ENCODE measurements around the gene SPDL1.
A peak's percentile ranks its signal among the peaks of the same experiment; 100 is the strongest.

Gene SPDL1, protein sequence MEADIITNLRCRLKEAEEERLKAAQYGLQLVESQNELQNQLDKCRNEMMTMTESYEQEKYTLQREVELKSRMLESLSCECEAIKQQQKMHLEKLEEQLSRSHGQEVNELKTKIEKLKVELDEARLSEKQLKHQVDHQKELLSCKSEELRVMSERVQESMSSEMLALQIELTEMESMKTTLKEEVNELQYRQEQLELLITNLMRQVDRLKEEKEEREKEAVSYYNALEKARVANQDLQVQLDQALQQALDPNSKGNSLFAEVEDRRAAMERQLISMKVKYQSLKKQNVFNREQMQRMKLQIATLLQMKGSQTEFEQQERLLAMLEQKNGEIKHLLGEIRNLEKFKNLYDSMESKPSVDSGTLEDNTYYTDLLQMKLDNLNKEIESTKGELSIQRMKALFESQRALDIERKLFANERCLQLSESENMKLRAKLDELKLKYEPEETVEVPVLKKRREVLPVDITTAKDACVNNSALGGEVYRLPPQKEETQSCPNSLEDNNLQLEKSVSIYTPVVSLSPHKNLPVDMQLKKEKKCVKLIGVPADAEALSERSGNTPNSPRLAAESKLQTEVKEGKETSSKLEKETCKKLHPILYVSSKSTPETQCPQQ

DNA sequence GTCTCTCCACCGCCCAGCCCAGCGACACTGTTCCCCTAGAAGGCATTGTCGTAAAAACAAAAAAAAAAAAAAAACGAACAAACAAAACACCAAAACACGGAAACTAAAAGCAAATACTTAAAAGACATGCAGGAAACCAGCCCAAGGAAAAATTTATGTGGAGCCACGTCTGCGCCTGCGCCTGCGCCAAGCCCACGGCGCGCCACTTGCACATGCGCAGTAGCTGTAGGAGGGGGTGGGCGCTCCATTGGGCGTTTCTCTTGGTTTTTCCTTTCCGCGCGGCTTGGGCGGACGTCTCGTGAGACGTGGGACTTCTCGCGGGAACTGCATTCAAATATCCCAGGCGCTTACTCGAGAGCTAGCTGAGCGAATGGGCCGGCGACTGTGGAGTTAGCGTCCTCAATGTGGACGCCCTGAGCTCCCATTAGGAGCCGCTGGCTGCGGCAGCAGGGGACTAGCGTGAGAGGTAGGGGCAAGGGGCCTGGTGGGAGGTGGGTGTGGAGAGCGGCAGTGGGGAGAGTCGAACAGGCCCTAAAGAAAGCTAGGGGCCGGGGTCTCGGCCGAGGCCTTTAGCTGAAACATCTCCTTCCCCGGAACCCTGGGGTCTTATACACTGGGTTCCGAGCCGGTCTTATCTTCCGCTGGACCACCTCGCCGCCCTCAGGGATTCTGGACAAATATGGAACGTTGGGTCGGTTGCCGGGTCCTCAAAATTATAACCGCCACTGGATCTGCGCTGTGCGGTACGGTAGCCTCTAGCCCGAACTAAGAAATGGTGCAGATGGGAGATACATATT lies at the start of gene SPDL1:
SPDL1 (plus strand) TSS at position 350 of the 797 bp plus-strand sequence. CDS start 4,644 bp downstream, outside the sequence.
- DNase-seq (ENCODE audit: low read depth in 2 of 2): peak; percentile 86 to 93

DNA sequence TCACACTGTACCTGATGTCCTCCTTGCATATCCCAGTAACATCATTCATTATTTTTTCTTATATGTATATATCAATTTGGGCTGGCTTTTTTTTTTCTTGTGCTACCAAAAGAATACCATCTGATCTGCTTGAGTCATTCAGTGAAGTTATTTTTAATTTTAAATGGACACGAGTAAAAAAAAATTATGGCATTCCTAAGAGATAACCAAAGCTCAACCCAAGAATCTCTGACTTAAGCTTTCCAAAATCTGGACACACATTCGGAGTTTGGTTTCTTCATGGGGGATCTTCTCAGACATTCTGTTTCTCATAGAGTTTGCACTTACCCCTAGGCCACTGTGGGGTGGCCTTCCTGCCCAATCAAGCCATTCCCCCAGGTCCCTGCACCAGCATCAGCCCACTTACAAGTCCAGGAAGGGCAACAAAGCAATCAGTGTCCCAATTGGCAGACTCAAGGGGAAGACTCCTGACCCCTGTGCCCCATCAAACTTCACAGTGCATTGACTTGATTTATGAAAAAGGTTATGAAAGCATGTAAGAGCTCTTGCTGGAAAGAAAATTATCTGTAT lies 49.2 kb upstream of the SPDL1 start:
- no peak for DNase-seq (ENCODE audit: low read depth in 2 of 2)

DNA sequence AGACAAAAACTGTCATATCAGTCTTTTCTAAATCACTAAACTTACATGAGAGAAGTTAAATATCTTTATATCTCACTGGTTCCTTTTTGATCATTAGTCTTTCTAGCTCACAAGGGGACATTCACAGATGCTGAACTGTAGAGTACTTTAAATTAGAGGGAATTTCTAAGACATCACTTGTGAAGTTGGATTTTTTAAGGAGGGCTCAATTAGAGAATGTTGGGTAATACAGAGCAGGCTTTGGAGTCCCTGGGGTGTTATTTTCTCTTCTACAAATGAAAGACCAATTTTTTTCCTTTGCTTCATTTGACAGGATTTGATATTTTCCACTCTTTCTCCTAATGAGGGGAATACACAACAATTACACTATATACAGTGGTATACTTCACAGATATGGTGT lies 48.6 kb upstream of the SPDL1 start:
- no peak for DNase-seq (ENCODE audit: low read depth in 2 of 2)

DNA sequence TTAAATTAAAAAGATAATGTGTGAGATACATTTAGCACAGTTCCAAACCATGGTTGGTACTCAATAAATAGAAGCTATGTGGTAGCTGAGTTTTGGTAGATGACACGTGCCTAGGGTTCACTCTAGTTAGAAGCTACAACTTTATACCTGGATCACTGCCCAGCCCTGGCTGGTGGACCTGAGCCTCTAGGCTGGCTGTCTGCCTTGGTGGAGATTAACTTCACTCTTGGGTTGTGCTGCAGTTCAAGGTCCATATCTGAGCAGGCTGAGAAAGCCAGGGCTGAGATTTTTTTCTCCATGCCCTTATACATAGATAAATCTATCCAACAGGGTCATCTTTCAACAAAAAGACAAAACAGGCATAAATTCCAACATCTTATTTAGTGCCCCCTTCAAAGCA lies 44.6 kb upstream of the SPDL1 start:
- no peak for DNase-seq (ENCODE audit: low read depth in 2 of 2)

DNA sequence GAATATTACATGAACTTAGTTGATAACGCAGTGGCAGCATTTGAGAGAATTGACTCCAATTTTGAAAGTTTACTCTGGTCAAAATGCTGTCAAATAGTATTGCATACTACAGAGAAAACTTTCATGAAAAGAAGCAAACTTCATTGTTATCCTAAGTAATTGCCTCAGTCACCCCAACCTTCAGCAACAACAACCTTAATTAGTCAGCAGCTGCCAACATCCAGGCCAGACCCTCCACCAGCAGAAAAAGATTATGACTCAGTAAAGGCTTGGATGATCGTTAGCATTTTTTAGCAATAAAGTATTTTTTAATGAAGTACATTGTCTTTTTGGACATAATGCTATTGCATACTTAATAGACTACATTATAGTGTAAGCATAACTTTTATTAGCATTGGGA lies 40.8 kb upstream of the SPDL1 start:
- no peak for DNase-seq (ENCODE audit: low read depth in 2 of 2)

DNA sequence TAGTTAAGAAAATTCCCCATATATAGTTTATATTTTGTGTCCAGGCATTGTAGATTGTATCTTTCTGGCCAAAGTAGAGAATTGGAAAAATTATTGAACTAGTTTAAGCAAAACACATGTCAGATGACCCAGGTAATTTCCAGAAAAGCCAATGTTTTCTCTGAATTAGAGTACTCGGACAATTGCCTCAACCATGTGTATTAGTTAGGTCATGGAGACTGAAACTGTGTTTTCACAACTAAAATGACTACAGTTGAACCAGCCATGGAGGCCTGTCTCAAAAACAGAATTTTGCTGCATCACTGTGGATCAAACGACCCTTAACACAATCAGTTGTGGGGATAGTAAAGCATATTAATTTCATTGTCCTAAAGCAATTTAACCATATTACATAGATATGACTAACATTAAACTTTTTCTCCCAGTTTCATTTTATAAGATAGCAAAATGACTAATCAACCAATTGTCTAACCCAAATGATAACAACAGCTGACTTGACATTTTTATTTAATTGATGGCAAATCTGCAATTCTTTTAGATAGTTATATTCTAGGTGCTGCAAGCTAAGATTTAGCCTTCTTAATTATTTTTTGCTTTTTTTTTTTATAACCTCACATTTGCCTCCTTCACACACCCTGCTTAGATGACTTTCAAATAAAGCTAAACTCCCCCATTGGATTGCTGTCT lies 39.2 kb upstream of the SPDL1 start:
- DNase-seq (ENCODE audit: low read depth in 2 of 2): no peak

DNA sequence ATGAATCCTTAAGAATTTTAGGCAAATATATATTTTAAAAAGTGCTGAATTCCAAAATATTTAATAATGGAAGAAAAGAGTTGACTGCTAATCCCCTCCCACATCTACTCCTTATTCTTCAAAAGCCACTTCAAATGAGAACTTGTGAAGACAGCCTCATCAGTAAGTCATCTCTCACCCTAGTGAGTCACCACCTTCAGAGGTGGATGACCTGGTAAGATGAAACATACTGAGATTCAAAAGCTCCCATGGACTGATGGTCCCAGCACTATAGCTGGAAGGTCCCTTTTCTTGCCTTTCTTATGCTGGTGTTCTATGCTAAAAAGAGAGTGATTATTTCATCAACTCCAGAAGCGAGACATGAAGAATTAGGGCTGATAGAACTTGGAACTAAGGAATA lies 37.8 kb upstream of the SPDL1 start:
- no peak for DNase-seq (ENCODE audit: low read depth in 2 of 2)

DNA sequence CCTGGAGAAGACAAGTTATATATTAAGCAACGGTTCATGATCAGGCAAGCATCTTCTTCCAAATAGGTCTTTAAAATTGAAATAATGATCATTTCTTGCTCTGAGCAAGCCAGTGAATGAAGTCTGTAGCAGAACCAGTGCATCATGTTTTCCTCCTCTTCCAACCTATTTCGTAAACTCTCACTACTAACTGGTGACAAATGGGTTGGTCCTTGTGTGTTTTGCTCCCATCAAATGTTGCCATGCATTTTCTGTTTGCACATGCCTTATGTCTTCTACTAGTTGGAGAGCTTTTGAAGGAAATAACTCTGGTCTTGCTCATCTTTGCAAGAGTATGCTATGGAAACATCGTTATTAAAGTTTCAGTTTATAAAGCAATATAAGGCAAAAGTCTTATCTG lies 37.2 kb upstream of the SPDL1 start:
- no peak for DNase-seq (ENCODE audit: low read depth in 2 of 2)

DNA sequence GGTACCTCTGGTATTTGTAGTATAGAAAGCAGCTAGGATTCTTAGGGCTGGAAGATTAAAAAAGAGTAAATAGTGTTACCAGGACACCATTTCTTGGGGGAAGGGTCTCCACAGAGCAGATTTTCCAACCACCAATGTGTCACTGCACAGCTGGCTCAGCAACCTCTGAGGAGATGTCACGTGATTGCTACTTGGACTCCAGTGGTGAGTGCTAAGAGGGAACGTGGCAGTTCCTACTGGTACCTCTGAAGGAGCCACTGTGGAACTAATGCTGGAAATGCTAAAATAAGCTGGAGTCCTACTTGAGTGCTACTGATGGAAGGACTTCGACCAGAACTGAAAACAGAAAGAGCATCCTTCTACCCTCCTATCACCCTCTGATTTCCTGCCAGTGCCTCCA lies 36.1 kb upstream of the SPDL1 start:
- DNase-seq (ENCODE audit: low read depth in 2 of 2): no peak

DNA sequence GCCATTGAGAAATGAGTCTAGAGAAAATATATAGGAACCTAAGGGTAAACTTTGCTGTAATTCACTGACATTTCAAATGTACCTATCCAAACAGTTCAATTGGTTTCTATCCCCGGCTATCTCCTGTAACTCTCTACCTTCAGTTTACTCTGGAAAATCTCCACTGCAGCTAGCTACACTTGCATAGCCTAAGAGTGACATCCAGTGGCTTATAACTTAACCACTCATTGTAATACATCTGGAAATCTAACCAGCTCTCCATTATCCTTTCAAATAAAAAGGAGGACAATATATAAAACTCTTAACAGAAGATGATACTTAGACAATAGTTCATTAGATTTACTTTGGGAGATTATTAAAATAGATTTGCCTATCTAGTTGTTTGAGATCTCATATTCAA lies 35.3 kb upstream of the SPDL1 start:
- DNase-seq (ENCODE audit: low read depth in 2 of 2): no peak

DNA sequence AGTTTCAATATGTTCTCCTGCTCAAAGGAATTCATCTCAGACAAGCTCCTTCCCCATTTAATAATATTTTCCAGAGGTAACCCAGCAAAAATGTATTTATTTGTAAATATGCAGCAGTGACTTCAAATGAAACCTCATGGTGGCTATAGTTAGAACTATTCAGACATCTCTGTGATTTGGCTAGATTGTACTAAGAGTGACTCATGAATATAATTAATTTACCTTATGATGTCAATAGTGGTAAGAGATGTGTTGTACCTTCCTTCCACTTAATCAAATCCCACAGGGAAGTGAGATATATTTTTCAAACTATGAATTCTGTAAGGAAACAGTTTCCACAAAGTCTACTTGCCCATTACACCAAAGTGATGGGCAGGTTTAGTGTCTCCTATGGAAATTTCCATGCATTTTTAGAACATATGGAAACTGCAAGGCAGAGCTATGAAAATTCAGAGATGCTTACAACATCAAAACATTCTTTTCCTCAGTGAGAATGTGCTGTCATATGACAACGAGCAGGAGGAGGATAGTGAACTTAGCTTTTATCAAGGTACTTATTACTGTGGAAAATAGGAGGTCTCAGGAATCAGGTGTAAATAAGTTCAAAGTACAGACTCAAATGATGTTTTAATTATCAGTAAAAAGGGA lies 34.0 kb upstream of the SPDL1 start:
- no peak for DNase-seq (ENCODE audit: low read depth in 2 of 2)

DNA sequence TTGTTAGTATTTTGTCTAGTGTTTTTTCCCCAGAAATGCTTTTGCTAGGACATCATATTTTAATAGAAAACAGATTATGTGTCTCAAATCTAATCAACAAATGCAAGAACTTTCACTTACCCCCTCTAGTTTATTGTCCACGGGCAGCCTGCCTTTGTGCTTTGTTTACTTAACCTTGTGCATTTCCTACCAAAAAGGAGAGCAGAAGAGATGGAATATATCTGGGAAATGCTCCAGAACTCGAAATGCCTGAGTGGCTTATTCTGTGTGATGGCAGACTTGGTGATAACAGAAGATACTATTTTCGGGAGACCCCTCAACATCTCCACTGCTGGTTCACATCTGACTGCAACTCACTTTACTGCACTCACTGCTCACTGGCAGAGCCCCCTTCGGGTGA lies 33.3 kb upstream of the SPDL1 start:
- no peak for DNase-seq (ENCODE audit: low read depth in 2 of 2)

DNA sequence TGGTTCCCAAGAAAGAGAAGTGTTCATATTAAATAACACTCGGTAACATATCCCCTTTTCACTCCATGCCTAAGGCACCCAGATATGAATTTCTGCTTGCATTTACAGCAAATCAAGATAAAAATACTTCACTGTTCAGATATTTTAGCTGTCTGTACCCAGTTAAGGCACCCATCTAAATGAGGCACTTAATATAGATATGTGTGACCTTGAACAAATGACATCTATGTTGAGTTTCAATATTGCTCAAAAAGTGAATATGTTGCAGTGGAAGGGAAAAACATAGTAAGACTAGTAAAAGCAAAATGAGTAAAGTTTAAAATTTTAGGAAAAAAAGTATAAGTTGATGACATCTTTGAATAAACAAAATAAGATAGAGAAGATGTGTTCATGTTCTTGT lies 32.4 kb upstream of the SPDL1 start:
- DNase-seq (ENCODE audit: low read depth in 2 of 2): no peak

DNA sequence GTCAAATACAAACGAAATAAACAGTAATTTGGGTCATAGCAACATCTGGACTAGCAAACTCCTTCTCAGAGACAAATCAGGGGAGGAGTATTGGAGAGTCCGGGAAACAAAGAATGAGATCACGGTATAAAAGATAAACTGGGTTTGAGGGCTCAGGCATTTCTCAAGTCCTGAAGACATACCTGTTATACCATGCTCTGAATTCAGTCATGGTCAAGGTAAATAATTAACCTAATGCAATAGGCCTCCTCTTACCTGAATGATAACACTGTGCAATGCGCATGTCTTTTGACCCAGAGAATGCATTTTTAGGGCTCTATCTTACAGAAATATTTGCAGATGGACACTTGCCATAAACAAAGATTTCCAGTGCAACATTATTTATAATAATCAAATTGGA lies 31.9 kb upstream of the SPDL1 start:
- no peak for DNase-seq (ENCODE audit: low read depth in 2 of 2)

DNA sequence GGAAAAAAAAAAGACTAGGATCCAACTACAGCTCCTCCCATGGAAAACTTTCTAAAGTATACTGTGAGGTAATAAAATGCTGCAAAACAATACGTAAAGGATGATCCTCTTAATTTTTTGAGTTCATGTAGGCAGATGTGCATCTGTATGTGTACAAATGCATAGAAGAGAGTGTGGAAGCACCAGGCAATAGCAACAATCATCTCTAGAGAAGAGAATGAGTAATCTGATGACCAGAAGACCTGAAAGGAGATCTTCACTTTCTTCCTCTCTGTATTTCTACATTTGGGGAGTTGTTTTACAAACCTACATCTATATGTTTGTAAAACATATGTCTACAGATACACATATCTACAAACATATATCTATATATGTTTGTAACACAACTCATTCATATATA lies 29.3 kb upstream of the SPDL1 start:
- DNase-seq (ENCODE audit: low read depth in 2 of 2): no peak

DNA sequence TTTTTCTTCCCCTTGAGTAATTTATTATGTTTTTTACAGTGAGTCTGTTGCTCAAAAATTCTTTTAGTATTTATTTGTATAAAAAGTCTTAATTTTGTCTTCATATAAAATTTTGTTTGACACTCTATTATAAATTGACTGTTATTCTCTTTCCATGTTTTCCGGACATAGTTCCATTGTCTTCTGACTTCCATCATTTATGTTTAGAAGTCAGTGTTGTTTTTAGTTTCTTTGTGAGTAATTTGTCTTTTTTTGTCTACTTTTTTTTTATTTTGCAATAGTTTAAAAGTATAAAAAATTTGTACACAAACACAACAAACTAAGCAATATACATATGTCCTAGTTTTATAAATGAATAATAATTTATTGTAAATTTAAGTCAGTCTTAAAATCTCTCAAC lies 25.7 kb upstream of the SPDL1 start:
- DNase-seq (ENCODE audit: low read depth in 2 of 2): no peak

DNA sequence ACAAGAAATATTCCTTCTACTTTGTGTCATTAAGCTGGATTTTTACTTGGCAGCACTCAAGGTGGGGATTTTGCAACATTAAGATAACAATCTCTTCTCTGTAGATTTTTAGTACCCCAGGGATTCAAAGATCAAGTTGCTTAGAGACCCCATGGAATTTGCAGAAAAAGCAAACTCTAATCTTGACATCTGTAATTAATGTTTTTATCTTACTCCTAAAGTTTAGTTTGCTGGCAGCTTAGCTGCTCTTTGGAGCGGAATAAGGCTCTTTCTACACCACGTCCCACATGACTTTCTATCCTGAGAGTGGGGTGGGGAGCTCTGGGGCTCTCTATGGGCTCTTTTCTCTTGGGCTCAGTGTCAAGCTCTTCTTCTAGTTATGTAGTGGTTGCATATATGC lies 21.7 kb upstream of the SPDL1 start:
- DNase-seq (ENCODE audit: low read depth in 2 of 2): no peak

DNA sequence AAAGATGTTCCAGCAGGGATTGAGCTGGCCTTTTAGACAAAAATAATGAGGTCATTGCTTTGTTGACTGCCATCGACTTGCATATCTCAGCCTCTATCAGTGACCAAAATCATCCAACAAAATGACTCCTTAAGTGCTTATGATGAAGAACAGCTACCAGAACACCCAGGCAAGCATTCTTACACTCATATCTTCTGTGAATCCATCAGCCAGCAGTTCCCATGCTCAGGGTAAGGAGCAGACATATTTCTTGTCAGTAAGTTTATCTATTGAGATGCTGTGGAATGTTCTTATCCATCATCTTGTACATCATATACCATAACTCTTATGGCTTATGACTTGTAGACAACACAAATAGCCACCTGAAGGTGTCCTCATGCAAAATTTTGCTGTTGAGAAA lies 20.2 kb upstream of the SPDL1 start:
- DNase-seq (ENCODE audit: low read depth in 2 of 2): no peak

DNA sequence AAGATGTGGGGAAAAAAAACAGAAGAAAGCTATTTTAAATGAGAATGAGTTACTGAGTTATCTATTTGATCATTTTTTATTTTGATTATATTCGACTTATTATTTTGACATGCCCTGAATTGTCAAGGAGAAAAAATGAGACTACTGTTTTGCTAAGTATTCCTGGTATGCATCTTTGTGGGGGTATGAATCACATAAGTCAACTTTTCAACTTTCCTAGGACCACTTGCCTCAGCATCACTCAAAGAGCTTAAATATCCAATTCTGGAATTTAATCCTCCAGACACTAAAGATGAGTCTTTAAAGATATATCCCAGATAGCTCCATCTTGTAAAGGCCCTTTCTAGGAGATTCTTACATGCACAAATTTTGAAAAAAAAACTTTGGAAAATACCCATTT lies 17.4 kb upstream of the SPDL1 start:
- no peak for DNase-seq (ENCODE audit: low read depth in 2 of 2)

DNA sequence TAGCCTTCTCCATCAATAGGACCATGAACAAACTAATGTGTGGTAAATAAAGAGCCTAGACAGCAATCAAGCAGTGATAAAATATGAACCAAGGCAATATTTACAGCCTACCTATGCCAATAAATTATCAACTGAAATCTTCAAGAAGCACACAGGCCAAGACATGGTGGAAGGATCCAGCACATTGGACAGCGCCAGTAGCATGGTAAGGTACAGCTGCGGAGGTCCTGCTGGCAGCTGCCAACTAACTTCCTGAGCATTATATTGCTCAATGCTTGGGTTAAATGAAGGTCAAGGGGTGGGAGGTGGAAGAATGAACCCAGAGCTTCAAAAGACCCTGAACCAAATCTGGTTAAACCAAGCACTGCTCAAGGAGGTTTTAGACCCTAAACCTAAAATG lies 16.5 kb upstream of the SPDL1 start:
- DNase-seq (ENCODE audit: low read depth in 2 of 2): no peak

DNA sequence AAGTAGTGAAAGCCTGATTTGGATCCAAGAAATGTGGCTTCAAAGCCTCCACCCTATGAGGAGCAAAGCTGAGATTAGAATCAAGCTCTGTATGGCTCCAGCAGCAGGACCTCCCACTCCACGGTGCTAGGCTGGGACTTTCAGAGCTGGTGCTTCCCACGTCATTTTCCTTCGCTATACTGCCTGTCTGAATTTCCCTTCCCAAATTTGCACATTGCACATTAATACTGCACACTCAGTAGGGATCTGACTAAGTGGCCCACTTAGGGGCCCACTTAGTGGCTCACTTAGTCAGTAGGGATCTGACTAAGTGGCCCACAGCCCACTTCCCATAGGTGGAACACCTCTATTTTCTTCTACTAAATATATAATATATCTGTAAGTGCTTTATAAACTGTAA lies 14.1 kb upstream of the SPDL1 start:
- no peak for DNase-seq (ENCODE audit: low read depth in 2 of 2)
